ENCODE results near the gene IFNL2.

IFNL2 gene

GRCh38 chr19:39319098-39319891 is 51.1 kb downstream of the IFNL2 start:
- in situ Hi-C loops (cut with HindIII; ENCODE audit: low pct_unique_long_range_greater_than_20kb, low sequenced_read_pairs), result no loop called here
- no peak for DNase-seq (ENCODE audit: low read depth in 1 of 2, low spot score in 1 of 2)
- TF ChIP-seq JUND (IDR thresholded peaks at IDR 0.05; ENCODE audit: low read depth), result no peak

Data from T47D (cell line).